ENCODE measurements around the gene CCDC33.

CCDC33 gene

GRCh38 chr15:74384881-74385643, 148.9 kb downstream of the CCDC33 start:
- no peak for DNase-seq

- no peak for DNase-seq
Measured at GRCh38 chr15:74385733-74386132, 149.6 kb downstream of the CCDC33 start.

Data from central memory CD4-positive, alpha-beta T cell (primary cell).